Retinal pigment epithelial cell (primary cell): ENCODE measurements around the gene ANKRD62.

ENCODE experiments used
- DNase-seq: peaks from one replicate; pipeline ENCODE4 v3.0.0-alpha.2; 2010; ENCODE audit warnings: low read depth
- H3K4me3 ChIP-seq: 2 replicates; pipeline ENCODE4 v1.5.1; 2011; ENCODE audit warnings: mild to moderate bottlenecking, low read length, control low read depth, moderate library complexity
- TF ChIP-seq, protein P1 (sequence below): conservative IDR thresholded peaks from 2 replicates; pipeline ENCODE4 v1.5.1; 2011; ENCODE audit warnings: low read depth, low read length, control low read depth, inconsistent platforms

The ANKRD62 gene

DNA sequence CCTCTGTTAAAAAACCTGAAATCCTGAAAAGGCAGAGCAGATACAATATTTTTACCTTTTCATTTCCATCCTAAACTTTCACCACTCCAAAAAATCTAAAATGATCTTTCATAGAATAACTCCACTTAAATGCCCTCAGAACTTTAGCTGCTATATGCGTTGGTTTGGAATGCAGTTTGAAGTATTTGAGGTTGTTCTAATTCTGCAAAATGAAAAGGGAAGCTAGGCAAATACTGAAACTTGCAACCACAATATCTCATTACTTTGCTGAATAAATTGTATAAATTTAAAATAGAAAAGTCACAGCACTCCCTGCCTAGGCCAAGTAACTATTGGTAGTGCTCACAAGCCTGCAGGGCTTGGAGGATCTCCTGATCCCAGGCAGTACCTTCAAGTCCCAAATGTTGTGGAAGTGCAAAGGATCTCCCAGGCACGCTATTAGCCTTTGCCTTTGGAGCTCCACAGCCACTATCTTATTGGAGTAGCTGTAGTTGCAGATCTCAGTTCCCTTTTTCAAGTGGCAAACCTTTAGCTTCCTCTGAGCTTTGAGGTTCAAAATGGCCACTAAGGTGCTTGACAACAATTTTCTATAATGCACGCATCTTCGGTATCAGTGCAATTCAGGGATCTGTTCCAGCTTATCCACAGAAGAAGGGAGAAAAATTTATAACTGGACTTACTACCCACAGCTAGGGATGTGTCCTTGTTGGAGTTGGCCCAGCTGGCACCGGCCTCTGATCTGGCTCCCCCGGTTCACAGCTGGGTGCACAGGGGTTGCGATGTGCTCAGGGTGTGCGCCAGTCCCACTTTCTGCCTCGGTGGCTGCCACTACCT, 43.4 kb upstream of the ANKRD62 start:
- TF ChIP-seq, protein P1, sequence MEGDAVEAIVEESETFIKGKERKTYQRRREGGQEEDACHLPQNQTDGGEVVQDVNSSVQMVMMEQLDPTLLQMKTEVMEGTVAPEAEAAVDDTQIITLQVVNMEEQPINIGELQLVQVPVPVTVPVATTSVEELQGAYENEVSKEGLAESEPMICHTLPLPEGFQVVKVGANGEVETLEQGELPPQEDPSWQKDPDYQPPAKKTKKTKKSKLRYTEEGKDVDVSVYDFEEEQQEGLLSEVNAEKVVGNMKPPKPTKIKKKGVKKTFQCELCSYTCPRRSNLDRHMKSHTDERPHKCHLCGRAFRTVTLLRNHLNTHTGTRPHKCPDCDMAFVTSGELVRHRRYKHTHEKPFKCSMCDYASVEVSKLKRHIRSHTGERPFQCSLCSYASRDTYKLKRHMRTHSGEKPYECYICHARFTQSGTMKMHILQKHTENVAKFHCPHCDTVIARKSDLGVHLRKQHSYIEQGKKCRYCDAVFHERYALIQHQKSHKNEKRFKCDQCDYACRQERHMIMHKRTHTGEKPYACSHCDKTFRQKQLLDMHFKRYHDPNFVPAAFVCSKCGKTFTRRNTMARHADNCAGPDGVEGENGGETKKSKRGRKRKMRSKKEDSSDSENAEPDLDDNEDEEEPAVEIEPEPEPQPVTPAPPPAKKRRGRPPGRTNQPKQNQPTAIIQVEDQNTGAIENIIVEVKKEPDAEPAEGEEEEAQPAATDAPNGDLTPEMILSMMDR = no peak
- H3K4me3 ChIP-seq = no peak overlapping the region
- DNase-seq = no peak

DNA sequence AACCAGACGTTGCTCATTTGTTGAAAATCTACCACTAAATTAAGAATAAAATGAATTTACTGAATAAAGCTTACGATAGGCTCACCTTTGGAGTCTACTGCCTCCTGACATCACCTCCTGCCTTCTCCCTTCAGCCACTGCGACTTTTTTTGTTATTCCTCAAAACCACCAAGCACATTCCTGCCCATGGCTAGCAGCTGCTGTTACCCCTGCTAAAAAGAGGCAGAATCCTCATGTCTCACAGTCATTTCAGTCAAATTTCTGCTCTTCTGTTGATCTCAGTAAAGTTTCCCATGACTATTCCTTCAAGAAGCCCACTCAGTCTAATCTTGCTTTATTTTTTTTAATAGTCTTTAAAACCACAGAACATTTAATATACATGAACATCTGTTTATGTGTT, 40.8 kb upstream of the ANKRD62 start:
- H3K4me3 ChIP-seq = no peak overlapping the region
- no peak for DNase-seq
- TF ChIP-seq, protein P1 = no peak

DNA sequence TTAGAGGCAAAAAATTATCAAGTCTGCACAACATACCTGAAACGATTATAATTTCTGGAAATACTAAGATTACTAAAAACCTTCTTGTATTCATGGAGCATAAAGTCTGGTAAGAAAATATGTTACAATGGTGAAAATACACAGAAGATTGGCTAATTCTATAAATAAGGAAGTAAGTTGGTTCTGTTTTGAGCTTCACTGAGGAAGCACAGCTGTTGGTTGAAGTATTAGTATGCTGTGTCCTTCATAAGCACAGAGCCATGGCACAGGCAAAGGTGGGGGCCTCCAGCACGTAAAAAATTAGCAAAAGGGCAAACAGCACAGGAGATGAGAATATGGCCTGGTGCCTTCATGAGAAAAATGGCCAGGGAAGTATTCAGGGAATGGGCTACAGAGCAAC, 40.4 kb upstream of the ANKRD62 start:
- TF ChIP-seq, protein P1 = no peak
- H3K4me3 ChIP-seq = no peak overlapping the region
- no peak for DNase-seq

DNA sequence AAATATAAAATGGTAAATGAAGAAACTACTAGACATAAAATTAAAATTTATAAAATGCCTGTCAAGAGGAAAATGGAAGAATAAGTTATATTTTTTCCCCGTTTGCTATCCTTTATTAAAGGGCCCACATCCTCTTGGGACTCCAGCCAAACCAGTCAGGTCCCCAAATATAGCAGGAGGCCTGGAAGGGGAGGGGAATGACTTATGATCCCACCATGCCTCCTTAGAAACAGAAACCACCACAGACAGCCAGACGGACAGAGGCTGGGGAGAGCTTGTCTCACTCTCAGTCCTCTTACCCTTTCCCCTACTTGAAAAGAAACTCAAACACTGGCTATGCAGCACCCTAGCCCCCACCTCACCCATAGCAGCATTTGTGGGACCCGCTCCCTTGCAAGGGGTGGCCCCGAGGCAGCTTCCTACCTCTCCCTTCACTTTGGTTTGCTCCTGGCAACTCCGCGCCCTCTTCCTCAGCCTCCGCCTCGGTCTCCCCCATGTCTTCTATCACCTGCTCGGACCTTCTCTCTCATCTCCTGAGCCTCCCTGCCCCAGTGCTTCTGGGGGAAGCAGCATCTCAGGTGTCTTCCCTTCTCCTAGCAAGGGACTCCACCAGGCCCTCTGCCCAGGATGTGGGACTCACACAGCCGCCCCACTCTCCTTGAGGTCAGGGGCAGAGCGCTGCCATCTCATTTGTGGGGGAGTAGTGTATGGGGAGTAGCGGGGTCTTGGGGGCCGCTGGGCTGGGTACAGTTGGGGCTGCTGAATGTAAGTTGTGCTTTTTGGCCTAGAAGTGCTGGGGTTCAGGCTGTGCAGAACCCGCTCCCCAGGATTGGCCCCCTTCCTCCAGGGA, 37.4 kb upstream of the ANKRD62 start:
- TF ChIP-seq, protein P1 = no peak
- DNase-seq = no peak
- no peak overlapping the region for H3K4me3 ChIP-seq

DNA sequence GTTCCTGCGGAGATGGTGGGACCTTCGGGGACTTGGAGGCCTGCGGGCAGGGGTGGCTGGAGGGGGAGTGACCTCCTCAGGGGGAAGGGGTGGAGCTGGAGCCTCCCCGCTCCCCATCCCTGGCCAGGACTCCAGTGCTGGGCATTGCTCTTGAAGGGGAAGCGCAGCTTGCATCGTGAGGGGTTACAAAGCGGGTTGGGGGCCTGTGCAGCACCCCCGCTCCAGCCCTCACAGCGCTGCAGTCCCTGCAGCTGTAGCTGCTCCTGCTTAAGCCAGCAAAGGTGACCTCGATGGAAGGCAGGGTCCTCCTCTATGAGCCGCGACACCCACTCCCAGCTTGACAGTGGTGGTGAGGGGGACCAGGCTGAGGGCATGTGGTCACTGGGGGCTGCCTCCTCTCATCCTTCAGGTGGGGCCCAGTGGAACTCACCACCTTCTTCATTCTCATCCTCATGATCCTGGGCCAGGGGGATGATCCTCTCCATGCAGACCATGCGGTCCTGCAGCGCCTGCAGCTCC, 36.7 kb upstream of the ANKRD62 start:
- DNase-seq = no peak
- H3K4me3 ChIP-seq = no peak overlapping the region
- TF ChIP-seq, protein P1 = no peak

DNA sequence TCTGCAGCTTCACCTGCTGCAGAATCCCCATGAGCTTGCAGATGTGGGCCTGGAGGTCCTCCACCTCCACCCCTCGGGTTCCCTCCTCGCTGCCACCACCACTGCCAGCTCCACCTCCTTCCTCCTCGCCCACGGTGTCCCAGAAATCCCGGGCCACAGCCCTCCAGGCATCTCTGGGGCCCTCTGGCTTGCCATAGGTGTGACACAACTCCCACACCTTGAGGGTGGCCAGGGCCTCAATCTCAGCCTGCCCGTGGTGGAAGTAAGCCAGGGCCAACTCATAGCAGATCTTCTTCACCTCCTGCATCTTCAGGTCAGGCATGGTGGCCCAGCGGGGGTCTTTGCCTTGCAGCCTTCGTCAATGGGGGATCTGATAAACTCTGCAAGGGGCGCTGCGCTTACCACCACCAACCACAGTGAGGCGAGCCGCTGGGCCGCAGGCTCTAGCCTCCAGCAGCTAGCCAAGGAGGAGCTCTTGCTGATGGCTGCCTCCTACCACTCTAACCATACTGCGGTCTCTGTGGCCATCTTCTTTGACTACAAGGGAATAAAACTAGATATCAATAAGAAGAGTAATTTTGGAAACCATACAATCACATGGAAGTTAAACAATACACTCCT, 36.1 kb upstream of the ANKRD62 start:
- TF ChIP-seq, protein P1 = no peak
- no peak overlapping the region for H3K4me3 ChIP-seq
- no peak for DNase-seq
